OCI-LY1 (cell line): ENCODE measurements around the gene FOXD3.

ENCODE experiments used
- H2AFZ ChIP-seq: fragments of 200-600 bp; sonication (generic), shearing (Covaris generic); 2 replicates; pipeline ENCODE4 v1.6.0; 2014; ENCODE audit warnings: antibody characterized with exemption, mild to moderate bottlenecking, low read length
- H3F3A ChIP-seq: fragments of 200-600 bp; sonication (generic), shearing (Covaris generic); 2 replicates; pipeline ENCODE4 v1.6.0; 2014; ENCODE audit warnings: mild to moderate bottlenecking, antibody characterized with exemption, low read length, moderate library complexity; ENCODE audit not compliant: insufficient read depth
- H3K27ac ChIP-seq: fragments of 200-600 bp; sonication (generic); 2 replicates; pipeline ENCODE4 v1.5.1; 2014; ENCODE audit warnings: low read length, mixed run types, mild to moderate bottlenecking, low read depth; ENCODE audit not compliant: poor library complexity, severe bottlenecking
- H3K27me3 ChIP-seq: fragments of 200-600 bp; sonication (generic); 2 replicates; pipeline ENCODE4 v1.6.0; 2014; ENCODE audit warnings: antibody characterized with exemption, mild to moderate bottlenecking, low read length, moderate library complexity; ENCODE audit not compliant: insufficient read depth
- H3K36me3 ChIP-seq: fragments of 200-600 bp; sonication (generic); 2 replicates; pipeline ENCODE4 v1.6.1; 2014; ENCODE audit warnings: mild to moderate bottlenecking, antibody characterized with exemption, low read length, moderate library complexity, mixed read lengths; ENCODE audit not compliant: insufficient read depth
- H3K4me1 ChIP-seq: fragments of 200-600 bp; sonication (generic); 2 replicates; pipeline ENCODE4 v1.5.1; 2014; ENCODE audit warnings: mild to moderate bottlenecking, low read length, moderate library complexity; ENCODE audit not compliant: insufficient read depth, severe bottlenecking
- H3K4me2 ChIP-seq: fragments of 200-600 bp; sonication (generic), shearing (Covaris generic); 2 replicates; pipeline ENCODE4 v1.6.1; 2014; ENCODE audit warnings: low read length
- H3K4me3 ChIP-seq: fragments of 200-600 bp; sonication (generic); 2 replicates; pipeline ENCODE4 v1.5.1; 2014; ENCODE audit warnings: low read length, low read depth, mild to moderate bottlenecking, mixed read lengths; ENCODE audit not compliant: poor library complexity, severe bottlenecking
- H3K79me2 ChIP-seq: fragments of 200-600 bp; shearing (Covaris generic); 2 replicates; pipeline ENCODE4 v1.6.1; 2016; ENCODE audit warnings: mixed run types, low read length, mixed read lengths; ENCODE audit not compliant: insufficient read depth
- H3K9ac ChIP-seq: fragments of 200-600 bp; sonication (generic), shearing (Covaris generic); 2 replicates; pipeline ENCODE4 v1.6.1; 2014; ENCODE audit warnings: mild to moderate bottlenecking, low read length, mixed read lengths
- H3K9me2 ChIP-seq: fragments of 200-600 bp; sonication (generic), shearing (Covaris generic); 2 replicates; pipeline ENCODE4 v1.6.1; 2014; ENCODE audit warnings: low read depth, mild to moderate bottlenecking, low read length, mixed read lengths
- H3K9me3 ChIP-seq: fragments of 200-600 bp; shearing (Covaris generic); 2 replicates; pipeline ENCODE4 v1.6.1; 2014; ENCODE audit warnings: low read length, mixed read lengths
- H4K20me1 ChIP-seq: fragments of 200-600 bp; sonication (generic), shearing (Covaris generic); 2 replicates; pipeline ENCODE4 v1.6.0; 2016; ENCODE audit warnings: mild to moderate bottlenecking, low read length; ENCODE audit not compliant: insufficient read depth
- EZH2 ChIP-seq: fragments of 200-600 bp; sonication (generic), shearing (Covaris generic); IDR thresholded peaks from 2 replicates; pipeline ENCODE4 v1.8.0; 2017; ENCODE audit warnings: borderline replicate concordance, mixed run types, mild to moderate bottlenecking, antibody characterized with exemption, low read length, moderate library complexity, mixed read lengths
- TF ChIP-seq, protein P1 (sequence below): fragments of 200-600 bp; sonication (generic), shearing (Covaris generic); IDR thresholded peaks from 2 replicates; pipeline ENCODE4 v1.5.1; 2017; ENCODE audit warnings: mild to moderate bottlenecking, antibody characterized with exemption, low read length, moderate library complexity, mixed read lengths

The FOXD3 gene

DNA sequence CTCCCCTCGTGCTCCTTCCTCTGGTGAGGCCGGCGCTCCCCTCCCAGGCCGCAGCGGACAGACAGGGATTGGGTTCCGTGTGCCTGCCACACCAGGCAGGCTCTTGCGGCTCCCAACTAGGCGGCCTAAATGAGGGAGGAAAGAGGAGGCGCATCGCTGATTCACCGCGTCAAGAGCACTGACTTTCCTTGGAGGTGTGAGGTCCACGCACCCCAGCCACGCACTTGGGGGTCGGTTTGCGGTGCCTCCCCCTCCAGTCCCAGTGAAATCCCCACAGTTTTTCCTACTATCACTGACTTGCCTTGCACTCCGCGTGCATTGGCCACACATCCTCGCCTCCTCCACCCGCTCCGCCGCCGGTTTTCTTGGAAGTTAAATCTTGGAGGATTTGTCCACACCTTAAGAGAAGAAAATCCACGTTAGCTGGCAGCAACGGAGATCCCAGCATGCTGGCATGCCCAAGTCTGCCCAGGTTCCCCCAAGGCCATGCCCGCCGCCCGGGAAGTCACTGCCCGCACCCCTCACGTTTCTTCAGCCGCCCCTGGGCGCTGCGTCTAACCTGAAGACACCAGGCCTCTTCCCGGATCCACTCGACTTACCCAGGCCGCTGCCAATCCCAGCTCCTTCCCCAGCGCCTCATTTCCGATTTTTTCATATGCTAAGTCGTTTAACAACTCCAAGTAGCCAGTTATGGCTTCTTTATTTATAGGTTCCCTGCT lies 1.1 kb upstream of the FOXD3 start:
- no peak for TF ChIP-seq EZH2
- TF ChIP-seq, protein P1, sequence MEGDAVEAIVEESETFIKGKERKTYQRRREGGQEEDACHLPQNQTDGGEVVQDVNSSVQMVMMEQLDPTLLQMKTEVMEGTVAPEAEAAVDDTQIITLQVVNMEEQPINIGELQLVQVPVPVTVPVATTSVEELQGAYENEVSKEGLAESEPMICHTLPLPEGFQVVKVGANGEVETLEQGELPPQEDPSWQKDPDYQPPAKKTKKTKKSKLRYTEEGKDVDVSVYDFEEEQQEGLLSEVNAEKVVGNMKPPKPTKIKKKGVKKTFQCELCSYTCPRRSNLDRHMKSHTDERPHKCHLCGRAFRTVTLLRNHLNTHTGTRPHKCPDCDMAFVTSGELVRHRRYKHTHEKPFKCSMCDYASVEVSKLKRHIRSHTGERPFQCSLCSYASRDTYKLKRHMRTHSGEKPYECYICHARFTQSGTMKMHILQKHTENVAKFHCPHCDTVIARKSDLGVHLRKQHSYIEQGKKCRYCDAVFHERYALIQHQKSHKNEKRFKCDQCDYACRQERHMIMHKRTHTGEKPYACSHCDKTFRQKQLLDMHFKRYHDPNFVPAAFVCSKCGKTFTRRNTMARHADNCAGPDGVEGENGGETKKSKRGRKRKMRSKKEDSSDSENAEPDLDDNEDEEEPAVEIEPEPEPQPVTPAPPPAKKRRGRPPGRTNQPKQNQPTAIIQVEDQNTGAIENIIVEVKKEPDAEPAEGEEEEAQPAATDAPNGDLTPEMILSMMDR = no peak
- Histone ChIP-seq H2AFZ (no peak overlapping the region), H3K27me3 (no peaks in the 10 kb centered on the region), H3K9me2 (no peaks in the 10 kb centered on the region), H3F3A (no peaks in the 10 kb centered on the region), H4K20me1 (no peaks in the 10 kb centered on the region), H3K4me1 (peaks cover 9% of the 10 kb centered on the region), H3K4me2 (peak overlapping the region; percentile 57), H3K9me3 (no peaks in the 10 kb centered on the region), H3K36me3 (no peaks in the 10 kb centered on the region), H3K27ac (no peak overlapping the region), H3K9ac (no peak overlapping the region), H3K4me3 (peak overlapping the region; percentile 65), H3K79me2 (no peaks in the 10 kb centered on the region)

DNA sequence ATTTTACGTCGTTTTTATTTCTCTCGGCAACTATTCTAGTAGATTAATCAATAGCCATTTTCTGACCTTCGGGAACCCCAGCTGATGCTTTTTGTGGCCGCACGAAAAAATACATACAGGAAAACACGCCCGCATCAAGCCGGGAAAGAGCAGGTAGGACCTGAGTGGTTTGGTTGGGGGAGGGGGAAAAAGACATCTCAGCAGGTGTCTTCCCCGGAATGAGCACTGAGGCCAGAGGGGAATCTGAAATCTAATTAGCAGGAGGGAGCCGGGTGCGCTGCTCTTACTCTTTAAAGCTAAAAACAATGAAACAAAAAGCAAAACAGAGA lies 618 bp upstream of the FOXD3 start:
- H3K9me3 ChIP-seq = no peaks in the 10 kb centered on the region
- no peaks in the 10 kb centered on the region for H3K79me2 ChIP-seq
- no peaks in the 10 kb centered on the region for H3F3A ChIP-seq
- peak overlapping the region; percentile 57 for H3K4me2 ChIP-seq
- no peak for TF ChIP-seq EZH2
- TF ChIP-seq, protein P1 = no peak
- no peaks in the 10 kb centered on the region for H4K20me1 ChIP-seq
- no peaks in the 10 kb centered on the region for H3K27me3 ChIP-seq
- no peaks in the 10 kb centered on the region for H3K36me3 ChIP-seq
- no peak overlapping the region for H2AFZ ChIP-seq
- H3K4me3 ChIP-seq = peak overlapping the region; percentile 65
- peaks cover 14% of the 10 kb centered on the region for H3K4me1 ChIP-seq
- H3K9me2 ChIP-seq = no peaks in the 10 kb centered on the region
- H3K9ac ChIP-seq = peak overlapping the region; percentile 57; the same call in 1 of the 2 replicates
- H3K27ac ChIP-seq = no peak overlapping the region

GRCh38 chr1:63322944-63323864 lies 837 bp downstream of the FOXD3 start:
- no peaks in the 10 kb centered on the region for H3K36me3 ChIP-seq
- H3K4me3 ChIP-seq = peak overlapping the region; percentile 65
- no peak overlapping the region; the same call in 1 of the 2 replicates for H3K9ac ChIP-seq
- TF ChIP-seq, protein P1 = no peak
- no peak for TF ChIP-seq EZH2
- H3K4me2 ChIP-seq = peak overlapping the region; percentile 57
- H3K79me2 ChIP-seq = no peaks in the 10 kb centered on the region
- H3K4me1 ChIP-seq = peaks cover 19% of the 10 kb centered on the region
- H3F3A ChIP-seq = no peaks in the 10 kb centered on the region
- no peak overlapping the region for H3K27ac ChIP-seq
- no peaks in the 10 kb centered on the region for H3K27me3 ChIP-seq
- H3K9me3 ChIP-seq = no peaks in the 10 kb centered on the region
- H2AFZ ChIP-seq = no peak overlapping the region
- H3K9me2 ChIP-seq = no peaks in the 10 kb centered on the region
- H4K20me1 ChIP-seq = no peaks in the 10 kb centered on the region
